ENCODE data around the gene ARFGEF3. TPM values are rescaled to one million over a fixed set of nuclear protein-coding genes. Genes with fewer than 3 reads are reported as not detected.

The ARFGEF3 gene
- total RNA-seq, 1 donor from 2014 or later, result 24.0 TPM

- no peaks in the 10 kb centered on the region for H3K9me3 Mint-ChIP-seq
- H3K4me3 Mint-ChIP-seq, result peak overlapping the region; percentile 77
- no peak for DNase-seq (ENCODE audit: extremely low spot score, unreplicated experiment)
- peaks cover 12% of the 10 kb centered on the region for H3K4me1 Mint-ChIP-seq (ENCODE audit: unreplicated experiment)
- no peaks in the 10 kb centered on the region for H3K36me3 Mint-ChIP-seq
- no peak for TF ChIP-seq CTCF (conservative IDR thresholded peaks at IDR 0.05)
- H3K27ac Mint-ChIP-seq, result peak overlapping the region; percentile 96
- H3K27me3 Mint-ChIP-seq, result no peaks in the 10 kb centered on the region
Observed at GRCh38 chr6:138307816-138308730, 146.3 kb downstream of the ARFGEF3 start.

- H3K4me3 Mint-ChIP-seq, result no peak overlapping the region
- H3K27ac Mint-ChIP-seq, result no peak overlapping the region
- no peaks in the 10 kb centered on the region for H3K36me3 Mint-ChIP-seq
- no peak for DNase-seq (ENCODE audit: extremely low spot score, unreplicated experiment)
- no peaks in the 10 kb centered on the region for H3K27me3 Mint-ChIP-seq
- peaks cover 12% of the 10 kb centered on the region for H3K4me1 Mint-ChIP-seq (ENCODE audit: unreplicated experiment)
- no peaks in the 10 kb centered on the region for H3K9me3 Mint-ChIP-seq
- no peak for TF ChIP-seq CTCF (conservative IDR thresholded peaks at IDR 0.05)
Observed at GRCh38 chr6:138308731-138309110, 147.0 kb downstream of the ARFGEF3 start.

GRCh38 chr6:138309695-138310094, 148.0 kb downstream of the ARFGEF3 start:
- no peak for TF ChIP-seq CTCF (conservative IDR thresholded peaks at IDR 0.05)
- no peak overlapping the region for H3K27ac Mint-ChIP-seq
- no peak overlapping the region for H3K4me3 Mint-ChIP-seq
- DNase-seq (ENCODE audit: extremely low spot score, unreplicated experiment), result no peak
- H3K4me1 Mint-ChIP-seq (ENCODE audit: unreplicated experiment), result peaks cover 12% of the 10 kb centered on the region
- H3K36me3 Mint-ChIP-seq, result no peaks in the 10 kb centered on the region
- H3K9me3 Mint-ChIP-seq, result no peaks in the 10 kb centered on the region
- no peaks in the 10 kb centered on the region for H3K27me3 Mint-ChIP-seq

GRCh38 chr6:138310294-138310693, 148.6 kb downstream of the ARFGEF3 start:
- peaks cover 12% of the 10 kb centered on the region for H3K4me1 Mint-ChIP-seq (ENCODE audit: unreplicated experiment)
- H3K27ac Mint-ChIP-seq, result no peak overlapping the region
- H3K4me3 Mint-ChIP-seq, result no peak overlapping the region
- H3K9me3 Mint-ChIP-seq, result no peaks in the 10 kb centered on the region
- no peaks in the 10 kb centered on the region for H3K27me3 Mint-ChIP-seq
- DNase-seq (ENCODE audit: extremely low spot score, unreplicated experiment), result no peak
- TF ChIP-seq CTCF (conservative IDR thresholded peaks at IDR 0.05), result no peak
- no peaks in the 10 kb centered on the region for H3K36me3 Mint-ChIP-seq

GRCh38 chr6:138310821-138311220, 149.1 kb downstream of the ARFGEF3 start:
- no peaks in the 10 kb centered on the region for H3K27me3 Mint-ChIP-seq
- no peaks in the 10 kb centered on the region for H3K36me3 Mint-ChIP-seq

More at GRCh38 chr6:138310821-138311220, 149.1 kb downstream of the ARFGEF3 start:
- TF ChIP-seq CTCF (conservative IDR thresholded peaks at IDR 0.05), result no peak
- Mint-ChIP-seq H3K4me1 (ENCODE audit: unreplicated experiment) (peaks cover 12% of the 10 kb centered on the region), H3K9me3 (no peaks in the 10 kb centered on the region), H3K4me3 (no peak overlapping the region), H3K27ac (no peak overlapping the region)
- no peak for DNase-seq (ENCODE audit: extremely low spot score, unreplicated experiment)

Data from type B pancreatic cell (in vitro differentiated cells).